ENCODE results near the gene CD44.

DNA sequence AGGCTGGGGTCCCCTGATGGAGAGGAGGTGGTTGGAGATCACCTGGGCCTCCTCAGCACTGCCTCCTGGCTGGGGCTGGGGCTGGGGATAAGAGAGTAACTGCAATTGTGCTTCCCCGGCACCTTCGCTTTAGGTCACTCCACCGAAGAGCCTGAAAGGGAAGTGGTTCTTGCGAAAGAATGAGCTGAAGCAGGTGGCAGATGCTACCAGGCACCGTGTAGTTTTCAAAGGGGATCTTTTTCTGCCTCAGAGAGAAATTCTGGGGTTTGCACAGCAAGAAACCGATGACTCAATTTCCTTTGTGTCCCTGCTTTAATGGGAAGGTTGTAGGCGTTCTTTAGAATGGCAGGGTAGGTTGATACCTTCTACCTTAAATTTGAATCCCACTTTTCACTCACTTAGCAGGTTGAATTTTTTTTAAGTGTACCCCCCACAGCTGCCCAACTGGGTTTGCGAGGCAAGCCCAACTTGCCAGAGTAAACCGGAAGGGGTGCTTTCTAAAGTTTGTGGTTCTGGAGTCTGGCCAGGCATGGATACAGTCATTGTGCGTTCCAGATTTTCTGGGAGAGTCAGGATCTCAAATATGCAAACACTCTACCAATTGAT lies 5.3 kb downstream of the CD44 start:
- peak; percentile 64; the same call in 1 of the 2 replicates for TF ChIP-seq EP300 (IDR thresholded peaks at IDR 0.05; ENCODE audit: borderline replicate concordance)
- no peak for TF ChIP-seq ZBTB7A (IDR thresholded peaks at IDR 0.05; ENCODE audit: low read depth)
- peak; percentile 75 for TF ChIP-seq NFIC (IDR thresholded peaks at IDR 0.05)
- TF ChIP-seq, protein P1, sequence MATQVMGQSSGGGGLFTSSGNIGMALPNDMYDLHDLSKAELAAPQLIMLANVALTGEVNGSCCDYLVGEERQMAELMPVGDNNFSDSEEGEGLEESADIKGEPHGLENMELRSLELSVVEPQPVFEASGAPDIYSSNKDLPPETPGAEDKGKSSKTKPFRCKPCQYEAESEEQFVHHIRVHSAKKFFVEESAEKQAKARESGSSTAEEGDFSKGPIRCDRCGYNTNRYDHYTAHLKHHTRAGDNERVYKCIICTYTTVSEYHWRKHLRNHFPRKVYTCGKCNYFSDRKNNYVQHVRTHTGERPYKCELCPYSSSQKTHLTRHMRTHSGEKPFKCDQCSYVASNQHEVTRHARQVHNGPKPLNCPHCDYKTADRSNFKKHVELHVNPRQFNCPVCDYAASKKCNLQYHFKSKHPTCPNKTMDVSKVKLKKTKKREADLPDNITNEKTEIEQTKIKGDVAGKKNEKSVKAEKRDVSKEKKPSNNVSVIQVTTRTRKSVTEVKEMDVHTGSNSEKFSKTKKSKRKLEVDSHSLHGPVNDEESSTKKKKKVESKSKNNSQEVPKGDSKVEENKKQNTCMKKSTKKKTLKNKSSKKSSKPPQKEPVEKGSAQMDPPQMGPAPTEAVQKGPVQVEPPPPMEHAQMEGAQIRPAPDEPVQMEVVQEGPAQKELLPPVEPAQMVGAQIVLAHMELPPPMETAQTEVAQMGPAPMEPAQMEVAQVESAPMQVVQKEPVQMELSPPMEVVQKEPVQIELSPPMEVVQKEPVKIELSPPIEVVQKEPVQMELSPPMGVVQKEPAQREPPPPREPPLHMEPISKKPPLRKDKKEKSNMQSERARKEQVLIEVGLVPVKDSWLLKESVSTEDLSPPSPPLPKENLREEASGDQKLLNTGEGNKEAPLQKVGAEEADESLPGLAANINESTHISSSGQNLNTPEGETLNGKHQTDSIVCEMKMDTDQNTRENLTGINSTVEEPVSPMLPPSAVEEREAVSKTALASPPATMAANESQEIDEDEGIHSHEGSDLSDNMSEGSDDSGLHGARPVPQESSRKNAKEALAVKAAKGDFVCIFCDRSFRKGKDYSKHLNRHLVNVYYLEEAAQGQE (IDR thresholded peaks at IDR 0.05; ENCODE audit: low read depth): no peak
- TF ChIP-seq FOXM1 (IDR thresholded peaks at IDR 0.05; ENCODE audit: borderline replicate concordance, low read depth): no peak; the same call in 1 of the 2 replicates
- TF ChIP-seq TCF12 (IDR thresholded peaks at IDR 0.05; ENCODE audit: low read depth): peak; percentile 66
- no peak for TF ChIP-seq RAD21 (IDR thresholded peaks at IDR 0.05; ENCODE audit: low read depth)
- TF ChIP-seq TAF1 (IDR thresholded peaks at IDR 0.05; ENCODE audit: low read depth): no peak
- TF ChIP-seq, protein P2, sequence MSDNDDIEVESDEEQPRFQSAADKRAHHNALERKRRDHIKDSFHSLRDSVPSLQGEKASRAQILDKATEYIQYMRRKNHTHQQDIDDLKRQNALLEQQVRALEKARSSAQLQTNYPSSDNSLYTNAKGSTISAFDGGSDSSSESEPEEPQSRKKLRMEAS (IDR thresholded peaks at IDR 0.05): no peak; the same call in 1 of the 2 replicates
- no peak for TF ChIP-seq CREB1 (IDR thresholded peaks at IDR 0.05; ENCODE audit: low read depth)

All from Ishikawa (cell line).